Esophagus muscularis mucosa (tissue), 3 donors: ENCODE results near the gene CACHD1.

Experiments used
- CTCF ChIP-seq, 3 experiments: fragments of 200-600 bp in 2 of 3; fragments of 450-650 bp in 1 of 3; sonication (generic) in 2 of 3; IDR thresholded peaks; one replicate each; pipeline ENCODE4 v1.5.1; 2017 to 2019; ENCODE audit warnings: antibody characterized with exemption in 3 of 3, mild to moderate bottlenecking in 2 of 3, moderate library complexity in 1 of 3
- POLR2A ChIP-seq: fragments of 450-650 bp; IDR thresholded peaks from one replicate; pipeline ENCODE4 v1.6.1; 2017; ENCODE audit warnings: antibody characterized with exemption, moderate library complexity, mild to moderate bottlenecking, low read depth
- POLR2AphosphoS5 ChIP-seq, 2 donors: sonication (generic); formaldehyde crosslinking; IDR thresholded peaks; one replicate each; pipeline ENCODE4 v1.6.1; 2017; ENCODE audit warnings: antibody characterized with exemption in 2 of 2

GRCh38 chr1:64466033-64466432, 3.9 kb upstream of the CACHD1 start:
- no peak for TF ChIP-seq POLR2A
- no peak for TF ChIP-seq POLR2AphosphoS5 (IDR thresholded peaks at IDR 0.05)
- no peak for TF ChIP-seq CTCF (IDR thresholded peaks at IDR 0.05)
